OCI-LY7 (cell line): Measurements from ENCODE around the gene TUBA8.

ENCODE experiments used
- CTCF ChIP-seq: fragments of 200-600 bp; sonication (generic); conservative IDR thresholded peaks from 2 replicates; pipeline ENCODE4 v1.5.1; 2014; ENCODE audit warnings: mild to moderate bottlenecking, antibody characterized with exemption, low read length, moderate library complexity, mixed read lengths
- EZH2phosphoT487 ChIP-seq: fragments of 200-600 bp; sonication (generic); IDR thresholded peaks from 2 replicates; pipeline ENCODE4 v1.6.1; 2018; ENCODE audit warnings: low read depth, borderline replicate concordance, mild to moderate bottlenecking, mixed run types, antibody characterized with exemption, low read length, moderate library complexity, mixed read lengths

- TF ChIP-seq EZH2phosphoT487 (no peak), CTCF (no peak)
Observed at GRCh38 chr22:18091478-18091877, 19.1 kb upstream of the TUBA8 start.
